A673 (cell line): ENCODE measurements around the gene ASB6. TPM values are rescaled to one million over a fixed set of nuclear protein-coding genes. Genes with fewer than 3 reads are reported as not detected.

ENCODE experiments used
- BruUV-seq: library from RNA; stranded (reverse); fragments of 400-500 nt; replicated peaks from 2 replicates; lab custom pipeline; 2021; lab: Mats Ljungman, UMichigan
- CTCF ChIA-PET: fragments of 300-600 bp; sonication (Branson Sonifier 250); formaldehyde crosslinking; loops from one replicate; lab custom pipeline; 2022; ENCODE audit warnings: antibody characterized with exemption; lab: Charles Lee
- POLR2A ChIA-PET: fragments of 300-600 bp; sonication (Branson Sonifier 250); formaldehyde crosslinking; loops from one replicate; lab custom pipeline; 2022; ENCODE audit warnings: antibody characterized with exemption; ENCODE audit not compliant: low non-redundant PET; lab: Charles Lee
- DNase-seq: peaks from one replicate; pipeline ENCODE4 v3.0.0-alpha.2; 2015; ENCODE audit warnings: low spot score
- H3K27ac ChIP-seq: fragments of 200-600 bp; sonication (generic); 2 replicates; pipeline ENCODE4 v1.5.1; 2016; ENCODE audit warnings: mixed run types, low read depth, mild to moderate bottlenecking, mixed read lengths, antibody characterized with exemption, low read length; ENCODE audit not compliant: poor library complexity, severe bottlenecking
- H3K27me3 ChIP-seq: fragments of 200-600 bp; sonication (generic); replicated peaks from 2 replicates; pipeline ENCODE4 v1.6.1; 2017; ENCODE audit warnings: mixed run types, low read depth, mild to moderate bottlenecking, mixed read lengths, antibody characterized with exemption, low read length; ENCODE audit not compliant: insufficient read depth, poor library complexity
- H3K36me3 ChIP-seq: fragments of 200-600 bp; sonication (generic); 2 replicates; pipeline ENCODE4 v1.6.1; 2016; ENCODE audit warnings: mixed run types, mild to moderate bottlenecking, mixed read lengths, antibody characterized with exemption, low read length; ENCODE audit not compliant: insufficient read depth, poor library complexity, severe bottlenecking
- H3K4me1 ChIP-seq: fragments of 200-600 bp; sonication (generic); 2 replicates; pipeline ENCODE4 v1.6.1; 2017; ENCODE audit warnings: mixed run types, mild to moderate bottlenecking, mixed read lengths, antibody characterized with exemption, low read length; ENCODE audit not compliant: insufficient read depth, poor library complexity, severe bottlenecking
- H3K4me3 ChIP-seq: fragments of 200-600 bp; sonication (generic); 2 replicates; pipeline ENCODE4 v1.5.1; 2016; ENCODE audit warnings: low read depth, mixed run types, mild to moderate bottlenecking, mixed read lengths, low read length; ENCODE audit not compliant: poor library complexity, severe bottlenecking
- H3K9me3 ChIP-seq: fragments of 200-600 bp; sonication (generic); 2 replicates; pipeline ENCODE4 v1.6.1; 2016; ENCODE audit warnings: mixed run types, low read depth, mild to moderate bottlenecking, mixed read lengths, antibody characterized with exemption, low read length; ENCODE audit not compliant: poor library complexity, severe bottlenecking
- EZH2 ChIP-seq: fragments of 200-600 bp; sonication (generic); IDR thresholded peaks from 2 replicates; pipeline ENCODE4 v1.6.1; 2017; ENCODE audit warnings: borderline replicate concordance, low read depth, mild to moderate bottlenecking, mixed read lengths, antibody characterized with exemption, low read length; ENCODE audit not compliant: poor library complexity, severe bottlenecking
- intact Hi-C: fragments of 100-400 bp; cut with micrococcal nuclease; formaldehyde crosslinking; loops from one replicate; pipeline ENCODE4 v1.10.0; 2022; ENCODE audit not compliant: unreplicated experiment
- total RNA-seq: library from RNA; stranded (reverse); gene quantifications from 2 replicates; pipeline ENCODE4 v1.2.3, GENCODE V29; 2021
- TF ChIP-seq, protein P1 (sequence below): fragments of 300-800, 200-600 bp; sonication (generic); conservative IDR thresholded peaks from 2 replicates; pipeline ENCODE4 v1.5.1; 2017; ENCODE audit warnings: low read depth, mild to moderate bottlenecking, antibody characterized with exemption, low read length, moderate library complexity, mixed read lengths

ASB6 gene
- total RNA-seq, 1 experiment from 2014 or later = 36.5 TPM

DNA sequence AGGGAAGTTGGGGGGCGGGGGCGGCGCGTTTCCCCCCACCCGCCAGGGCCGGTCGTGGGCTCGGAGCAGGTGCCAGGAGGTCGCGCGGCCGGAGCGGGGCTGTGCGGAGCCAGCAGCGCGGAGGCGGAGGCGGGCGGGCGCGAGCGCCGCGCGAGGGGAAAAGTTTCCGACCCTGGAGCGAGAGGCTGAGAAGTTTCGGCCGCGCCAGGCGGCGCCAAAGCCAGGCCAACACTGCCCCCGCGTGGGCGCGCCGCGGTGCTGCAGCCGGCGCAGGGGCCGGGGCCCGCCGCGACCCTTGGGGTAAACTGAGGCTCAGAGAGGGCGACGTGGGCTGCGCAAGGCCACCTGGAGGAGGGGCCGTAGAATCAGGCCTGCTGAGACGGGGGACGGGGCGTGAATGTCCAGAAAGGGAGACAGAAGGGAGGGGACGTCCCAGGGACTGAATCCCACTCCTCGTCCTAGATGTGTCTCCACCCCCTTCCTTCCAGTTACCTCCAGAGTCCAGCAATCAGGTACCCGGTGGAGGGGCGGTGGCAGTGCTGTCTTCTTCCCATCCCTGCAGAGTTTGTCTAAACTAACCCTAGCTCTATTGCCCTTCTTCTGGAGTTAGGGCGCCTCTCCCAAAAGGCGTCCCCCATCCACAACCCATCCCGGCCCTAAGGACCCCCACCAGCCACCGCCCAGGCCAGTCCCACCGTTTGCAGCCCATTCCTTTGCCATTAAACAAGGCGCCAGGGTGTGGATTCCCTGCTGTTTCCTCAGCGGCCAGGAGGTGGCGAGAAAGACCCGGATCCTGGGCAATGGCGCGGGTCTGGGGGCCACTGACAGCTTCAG is 31.3 kb downstream of the ASB6 start:
- BruUV-seq = no TSS peak
- H3K36me3 ChIP-seq = no peaks in the 10 kb centered on the region
- ChIA-PET POLR2A (interaction anchor here (0.7 kb wide), 1 partner anchor 432 kb away, joined by 3 read pairs; the partner anchor contains the start of gene IER5L), CTCF (interaction anchor here (0.5 to 1.4 kb wide), 9 partner anchors 9 to 479 kb away, joined by 3 to 6 read pairs (median 5); partner anchors contain the start of gene IER5L)
- H3K4me1 ChIP-seq = peaks cover 46% of the 10 kb centered on the region
- peak overlapping the region; percentile 88 for H3K27ac ChIP-seq
- H3K9me3 ChIP-seq = no peaks in the 10 kb centered on the region
- DNase-seq = peak; percentile 83
- no peaks in the 10 kb centered on the region for H3K27me3 ChIP-seq
- no peak for TF ChIP-seq EZH2
- TF ChIP-seq, protein P1, sequence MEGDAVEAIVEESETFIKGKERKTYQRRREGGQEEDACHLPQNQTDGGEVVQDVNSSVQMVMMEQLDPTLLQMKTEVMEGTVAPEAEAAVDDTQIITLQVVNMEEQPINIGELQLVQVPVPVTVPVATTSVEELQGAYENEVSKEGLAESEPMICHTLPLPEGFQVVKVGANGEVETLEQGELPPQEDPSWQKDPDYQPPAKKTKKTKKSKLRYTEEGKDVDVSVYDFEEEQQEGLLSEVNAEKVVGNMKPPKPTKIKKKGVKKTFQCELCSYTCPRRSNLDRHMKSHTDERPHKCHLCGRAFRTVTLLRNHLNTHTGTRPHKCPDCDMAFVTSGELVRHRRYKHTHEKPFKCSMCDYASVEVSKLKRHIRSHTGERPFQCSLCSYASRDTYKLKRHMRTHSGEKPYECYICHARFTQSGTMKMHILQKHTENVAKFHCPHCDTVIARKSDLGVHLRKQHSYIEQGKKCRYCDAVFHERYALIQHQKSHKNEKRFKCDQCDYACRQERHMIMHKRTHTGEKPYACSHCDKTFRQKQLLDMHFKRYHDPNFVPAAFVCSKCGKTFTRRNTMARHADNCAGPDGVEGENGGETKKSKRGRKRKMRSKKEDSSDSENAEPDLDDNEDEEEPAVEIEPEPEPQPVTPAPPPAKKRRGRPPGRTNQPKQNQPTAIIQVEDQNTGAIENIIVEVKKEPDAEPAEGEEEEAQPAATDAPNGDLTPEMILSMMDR = peak; percentile 62
- peak overlapping the region; percentile 81 for H3K4me3 ChIP-seq
- intact Hi-C loops = loop anchor here (1.0 to 5.0 kb wide), 4 partner anchors 288 to 603 kb away; no protein-coding TSS in a partner anchor

DNA sequence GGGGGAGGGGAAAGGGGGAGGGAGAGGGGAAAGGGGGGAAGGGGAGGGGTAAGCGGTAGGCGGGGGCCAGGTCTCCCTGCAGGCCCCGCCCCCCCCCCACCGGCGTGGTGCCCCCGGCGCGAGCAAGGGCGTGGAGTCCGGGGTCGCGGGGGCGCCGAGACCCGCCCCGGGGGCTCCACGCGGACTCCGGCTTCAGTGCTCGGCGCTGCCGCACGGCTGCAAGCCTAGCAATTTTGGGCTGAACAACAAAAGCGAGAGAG is 31.8 kb downstream of the ASB6 start:
- Histone ChIP-seq H3K4me3 (peak overlapping the region; percentile 81), H3K27me3 (no peaks in the 10 kb centered on the region), H3K9me3 (no peaks in the 10 kb centered on the region), H3K4me1 (peaks cover 46% of the 10 kb centered on the region), H3K36me3 (no peaks in the 10 kb centered on the region), H3K27ac (peak overlapping the region; percentile 88)
- no peak for TF ChIP-seq EZH2
- TF ChIP-seq, protein P1 = no peak
- BruUV-seq = no TSS peak
- ChIA-PET POLR2A (no interaction called here), CTCF (no interaction called here)
- intact Hi-C loops = loop anchor here (1.0 to 5.0 kb wide), 4 partner anchors 288 to 603 kb away; no protein-coding TSS in a partner anchor
- DNase-seq = no peak

DNA sequence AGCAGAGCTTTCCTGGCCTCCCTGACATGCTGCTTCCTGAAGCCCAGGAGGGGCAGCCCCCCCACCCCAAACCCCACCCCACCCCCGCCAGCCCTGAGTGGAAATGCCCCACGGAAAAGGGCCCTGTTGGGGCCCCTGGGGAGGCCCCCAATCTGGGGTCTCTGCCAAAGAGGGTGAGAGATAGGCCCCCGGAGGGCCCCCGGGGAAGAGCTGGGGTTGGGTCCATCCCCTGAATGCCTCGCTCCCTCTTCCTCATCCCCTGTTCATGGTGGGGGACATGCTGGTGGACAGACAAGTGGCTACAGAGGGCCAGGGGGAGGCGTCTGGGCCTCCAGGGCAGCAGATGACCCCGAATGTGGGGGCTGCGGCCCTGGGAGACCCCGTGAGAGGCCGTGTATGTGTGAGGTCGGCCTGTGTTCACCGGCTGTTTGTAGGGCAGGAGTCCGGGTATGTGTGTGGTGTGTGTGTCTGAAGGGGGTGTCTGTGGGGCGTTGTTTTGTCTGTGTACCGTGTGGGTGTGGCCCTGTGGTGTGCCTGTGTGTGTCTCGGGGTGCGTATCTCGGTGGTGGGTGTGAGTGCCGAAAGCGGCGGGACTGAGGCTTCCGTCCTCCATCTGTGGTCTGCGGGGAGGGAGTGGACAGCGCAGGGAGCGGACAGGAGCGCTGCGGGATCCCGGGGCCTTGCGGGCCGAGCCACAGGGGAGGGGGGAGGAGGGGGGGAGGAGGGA is 32.3 kb downstream of the ASB6 start:
- H3K27me3 ChIP-seq = no peaks in the 10 kb centered on the region
- H3K36me3 ChIP-seq = no peaks in the 10 kb centered on the region
- H3K4me3 ChIP-seq = peak overlapping the region; percentile 81
- no TSS peak for BruUV-seq
- H3K4me1 ChIP-seq = peaks cover 48% of the 10 kb centered on the region
- DNase-seq = no peak
- no peaks in the 10 kb centered on the region for H3K9me3 ChIP-seq
- CTCF ChIA-PET = interaction anchor here (0.5 to 0.8 kb wide), 2 partner anchors 470 to 478 kb away, joined by 3 to 5 read pairs; no protein-coding TSS in a partner anchor
- POLR2A ChIA-PET = interaction anchor here (0.6 kb wide), 2 partner anchors 40 to 491 kb away, joined by 3 to 13 read pairs; no protein-coding TSS in a partner anchor
- TF ChIP-seq, protein P1 = no peak
- no peak for TF ChIP-seq EZH2
- intact Hi-C loops = loop anchor here (1.0 to 10.0 kb wide), 5 partner anchors 115 to 602 kb away; no protein-coding TSS in a partner anchor
- H3K27ac ChIP-seq = no peak overlapping the region
